Stimulated activated CD4-positive, alpha-beta T cell treated with anti-CD3 and anti-CD28 coated beads, Interleukin-15, amount 100 ng/mL, for 24 hours (primary cell): ENCODE data around the gene HGS.

Experiments
- DNase-seq: peaks from one replicate; pipeline ENCODE4 v3.0.0-alpha.2; 2020

The HGS gene

DNA sequence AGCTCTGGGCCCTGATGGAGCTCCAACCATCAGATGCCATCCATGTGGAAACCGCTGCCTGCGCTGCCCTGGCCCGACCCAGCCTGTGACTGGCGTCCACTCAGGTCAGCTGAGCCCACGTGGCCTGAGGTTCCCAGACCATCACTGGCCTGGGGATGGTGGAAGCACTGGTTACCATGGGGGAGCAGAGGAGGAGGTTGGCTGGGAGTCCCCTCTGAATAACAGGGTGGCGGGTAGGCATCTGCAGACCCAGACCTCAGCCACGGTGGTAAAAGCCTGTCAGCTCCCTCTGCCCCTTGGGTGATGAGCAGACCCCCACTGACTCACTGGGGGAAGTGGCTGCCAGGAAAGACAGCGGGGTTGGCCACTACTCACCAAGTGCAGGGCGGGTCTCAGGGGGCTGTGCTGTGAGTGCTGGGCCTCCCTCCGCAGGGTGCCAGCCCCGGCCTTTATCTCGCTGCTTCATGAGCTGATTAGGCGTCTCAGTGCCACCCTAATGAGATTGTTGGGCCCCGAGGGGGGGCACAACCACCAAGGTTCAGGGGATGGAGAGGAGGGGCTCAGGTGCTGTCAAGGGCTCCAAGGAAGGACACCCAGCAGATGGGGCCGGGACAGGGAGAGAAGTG, 27.6 kb upstream of the HGS start, which contains the start of gene PDE6G:
TSS of gene PDE6G (minus strand) at position 425 of the 626 bp plus-strand sequence. CDS start 3,237 bp downstream, outside the sequence.
- no peak for DNase-seq

DNA sequence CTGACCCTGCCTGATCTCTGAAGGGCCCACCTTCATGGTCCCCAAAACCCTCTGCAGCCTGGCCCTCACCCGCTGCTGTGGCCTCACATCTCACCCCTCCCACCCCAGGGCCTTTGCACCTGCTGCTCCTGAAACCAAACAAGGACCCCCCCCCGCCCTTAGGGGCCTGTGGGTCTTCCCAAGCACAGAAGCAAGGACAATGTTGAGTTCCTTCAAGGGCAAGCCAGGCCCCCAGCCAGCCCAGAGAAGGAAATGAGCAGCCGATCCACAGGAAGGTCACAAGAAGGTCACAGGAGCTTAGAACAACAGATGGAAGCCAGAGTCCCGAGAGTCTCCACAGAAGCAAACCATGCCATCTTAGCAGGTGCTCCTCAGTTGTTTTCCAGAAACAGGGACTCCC, 27.0 kb upstream of the HGS start:
- no peak for DNase-seq

DNA sequence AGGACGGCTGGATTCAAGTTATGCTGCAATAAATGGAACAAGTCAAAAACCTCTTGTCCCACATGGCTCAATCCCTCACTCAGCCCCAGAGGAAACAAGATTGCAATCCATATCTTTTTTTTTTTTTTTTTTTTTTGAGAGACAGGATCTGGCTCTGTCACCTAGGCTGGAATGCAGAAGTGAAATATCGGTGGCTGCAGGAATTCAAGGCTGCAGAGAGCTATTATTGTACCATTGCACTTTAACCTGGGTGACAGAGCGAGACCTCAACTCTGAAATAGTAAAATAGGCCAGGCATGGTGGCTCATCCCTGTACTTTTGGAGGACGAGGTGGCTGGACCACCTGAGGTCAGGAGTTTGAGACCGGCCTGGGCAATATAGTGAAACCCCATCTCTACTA, 24.8 kb upstream of the HGS start:
- no peak for DNase-seq

DNA sequence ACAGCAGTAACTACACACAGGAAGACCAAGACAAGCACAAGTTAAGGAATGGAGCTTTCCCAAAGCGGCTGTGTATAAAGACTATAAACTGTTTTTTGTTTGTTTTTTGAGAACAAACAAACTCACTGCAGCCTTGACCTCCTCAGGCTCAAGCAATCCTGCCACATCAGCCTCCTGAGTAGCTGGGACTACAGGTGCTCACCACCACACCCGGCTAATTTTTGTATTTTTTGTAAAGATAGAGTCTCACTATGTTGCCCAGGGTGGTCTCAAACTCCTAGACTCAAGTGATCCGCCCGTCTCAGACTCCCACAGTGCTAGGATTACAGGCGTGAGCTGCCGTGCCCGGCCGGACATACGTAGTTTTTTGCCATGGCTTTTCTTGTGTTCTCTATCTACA, 23.4 kb upstream of the HGS start:
- no peak for DNase-seq

DNA sequence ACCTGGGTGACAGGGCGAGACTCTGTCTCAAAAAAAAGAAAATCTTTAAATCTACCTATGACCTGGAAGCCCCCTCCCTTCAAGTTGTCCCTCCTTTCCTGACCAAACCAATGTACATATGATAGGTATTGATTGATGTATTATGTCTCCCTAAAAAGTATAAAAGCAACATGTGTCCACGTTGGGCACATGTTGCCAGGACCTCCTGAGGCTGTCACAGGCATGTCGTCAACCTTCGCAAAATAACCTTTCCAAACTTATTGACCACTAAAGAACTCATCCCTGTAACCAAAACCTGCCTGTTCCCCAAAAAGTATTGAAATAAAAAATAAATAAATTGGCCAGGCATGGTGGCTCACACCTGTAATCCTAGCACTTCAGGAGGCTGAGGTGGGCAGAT, 21.8 kb upstream of the HGS start:
- no peak for DNase-seq

DNA sequence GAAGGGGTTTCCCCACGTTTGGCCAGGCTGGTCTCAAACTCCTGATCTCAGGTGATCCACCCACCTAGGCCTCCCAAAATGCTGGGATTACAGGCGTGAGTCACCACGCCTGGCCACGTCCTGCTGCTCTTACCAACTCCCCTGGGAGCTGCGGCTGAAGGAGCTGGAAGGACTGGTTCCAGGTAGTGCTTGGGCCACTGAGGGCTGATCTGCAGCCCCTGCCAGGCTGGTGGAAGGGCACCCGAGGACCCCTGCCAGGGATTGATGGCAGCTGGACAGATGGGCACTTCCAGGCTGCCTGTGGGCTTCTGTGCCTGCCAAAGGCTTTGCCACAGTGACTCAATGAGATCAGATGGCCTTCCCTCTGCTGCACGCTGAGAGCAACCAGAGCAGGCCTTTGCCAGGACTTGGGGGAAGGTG, 19.8 kb upstream of the HGS start:
- peak; percentile 32 for DNase-seq

DNA sequence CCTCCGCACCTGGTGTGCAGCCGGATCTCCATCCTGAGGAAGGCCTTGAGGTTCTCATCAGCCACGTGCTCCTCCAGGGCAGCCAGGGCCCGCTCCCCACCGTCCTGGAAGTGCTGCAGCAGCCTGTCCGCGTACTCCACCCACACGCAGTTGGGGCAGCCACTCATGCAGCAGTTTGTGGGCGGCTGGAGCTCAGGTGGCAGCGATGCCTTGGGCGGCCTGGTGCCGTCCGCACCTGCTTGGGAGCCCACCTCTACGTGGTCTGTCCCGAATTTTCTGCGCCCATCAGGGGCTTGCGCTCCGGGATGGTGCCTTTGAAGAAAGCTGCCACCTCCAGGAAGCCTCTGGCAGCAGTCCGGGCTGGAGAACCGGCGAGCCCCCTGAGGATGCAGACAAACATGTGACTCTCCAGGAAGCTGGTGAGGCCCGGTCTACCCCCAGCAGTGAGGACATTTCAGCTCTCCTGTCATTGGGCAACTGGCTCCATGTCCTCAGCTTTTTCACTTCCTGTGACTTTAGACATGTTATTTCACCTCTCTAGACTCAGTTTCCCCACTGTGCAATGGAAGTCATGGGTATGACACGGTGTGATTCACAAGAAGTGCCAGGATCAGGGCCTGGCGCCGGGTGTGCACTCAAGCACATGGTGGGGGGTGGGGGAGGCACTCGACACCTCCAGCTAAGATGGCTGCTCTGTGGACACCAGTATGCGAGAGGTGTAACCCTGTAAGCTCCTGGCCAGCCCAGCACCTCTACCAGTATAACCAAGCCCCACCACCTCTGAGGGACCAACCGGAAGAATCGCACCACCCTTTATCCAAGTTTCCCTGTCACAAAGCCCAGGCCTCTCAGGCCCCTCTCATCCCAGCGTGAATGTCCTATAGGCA, 18.4 kb upstream of the HGS start:
- peak; percentile 79 for DNase-seq

DNA sequence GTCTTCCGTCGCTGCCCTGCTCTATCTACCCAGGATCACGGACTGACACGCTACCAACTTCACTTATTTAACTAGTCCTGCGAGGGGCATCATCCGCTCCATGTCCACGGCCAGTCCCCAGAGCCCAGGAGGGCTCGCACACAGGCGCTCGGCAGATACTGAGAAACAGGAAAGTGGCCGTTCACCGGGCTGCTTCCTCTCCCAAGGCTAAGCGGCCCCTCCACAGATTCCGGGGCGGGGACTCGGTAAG, 17.8 kb upstream of the HGS start:
- peak; percentile 46 for DNase-seq

DNA sequence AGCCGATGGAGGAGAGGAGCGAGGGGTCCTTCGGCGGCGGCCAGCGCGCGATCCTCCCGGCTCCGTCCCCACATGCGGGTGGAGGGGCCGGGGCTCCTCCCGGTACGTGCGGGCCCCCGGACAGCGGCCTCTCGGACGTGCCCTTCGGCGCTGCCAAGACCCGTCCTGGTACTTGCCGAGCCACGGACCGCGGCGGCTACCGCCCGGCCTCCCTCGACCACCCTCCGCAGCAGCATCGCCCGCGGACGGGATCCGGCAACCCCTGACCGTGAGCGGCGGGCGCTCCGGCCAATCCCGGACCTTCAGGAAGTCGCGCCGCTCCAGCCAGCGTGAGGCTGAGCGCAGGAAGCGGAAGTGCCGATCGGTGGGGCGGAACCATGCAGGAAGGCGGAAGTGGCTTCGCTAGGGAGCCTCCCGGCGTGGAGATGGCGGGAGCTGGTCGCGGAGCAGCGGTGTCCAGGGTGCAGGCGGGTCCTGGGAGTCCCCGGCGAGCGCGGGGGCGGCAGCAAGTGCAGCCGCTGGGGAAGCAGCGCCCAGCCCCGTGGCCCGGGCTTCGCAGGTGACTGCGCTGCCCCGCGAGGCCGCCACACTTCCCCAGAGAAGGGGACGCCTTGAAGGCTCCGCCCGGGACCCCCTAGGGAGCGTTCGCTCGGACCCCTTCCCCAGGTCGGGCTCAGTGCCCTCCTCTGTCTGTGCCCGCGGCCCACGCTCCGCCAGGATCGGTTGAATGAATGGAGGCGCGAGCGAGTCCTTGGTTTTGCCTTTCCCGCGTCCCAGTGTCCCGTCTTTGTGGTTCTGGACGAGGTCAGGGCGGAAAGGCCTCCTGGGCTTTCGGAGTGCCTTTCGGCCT, 17.2 kb upstream of the HGS start, which contains the start of the genes CCDC137 and OXLD1:
TSS of gene CCDC137 (plus strand) at position 396 of the 850 bp plus-strand sequence. CDS start at position 426, 30 bp downstream.
TSS of gene OXLD1 (minus strand) at position 264 of the 850 bp plus-strand sequence. CDS start at position 236, 28 bp downstream.
- DNase-seq = peak; percentile 97

DNA sequence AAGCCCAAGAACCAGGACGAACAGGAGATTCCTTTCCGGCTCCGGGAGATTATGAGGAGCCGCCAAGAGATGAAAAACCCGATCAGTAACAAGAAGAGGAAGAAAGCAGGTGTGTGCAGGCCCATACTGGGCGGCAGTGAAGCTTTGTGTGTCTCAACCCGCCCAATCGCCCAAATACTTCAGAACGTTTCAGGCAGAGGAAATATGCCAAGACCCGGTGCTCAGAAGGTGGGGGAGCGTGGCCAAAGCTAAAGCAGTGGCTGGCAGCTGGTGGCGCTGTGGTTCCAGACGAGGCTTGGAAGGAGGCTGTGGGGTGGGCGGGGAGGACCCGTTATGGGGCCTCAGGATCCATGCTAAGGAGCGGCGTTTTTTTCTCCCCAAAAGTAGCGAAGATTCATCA, 16.1 kb upstream of the HGS start:
- DNase-seq = no peak

DNA sequence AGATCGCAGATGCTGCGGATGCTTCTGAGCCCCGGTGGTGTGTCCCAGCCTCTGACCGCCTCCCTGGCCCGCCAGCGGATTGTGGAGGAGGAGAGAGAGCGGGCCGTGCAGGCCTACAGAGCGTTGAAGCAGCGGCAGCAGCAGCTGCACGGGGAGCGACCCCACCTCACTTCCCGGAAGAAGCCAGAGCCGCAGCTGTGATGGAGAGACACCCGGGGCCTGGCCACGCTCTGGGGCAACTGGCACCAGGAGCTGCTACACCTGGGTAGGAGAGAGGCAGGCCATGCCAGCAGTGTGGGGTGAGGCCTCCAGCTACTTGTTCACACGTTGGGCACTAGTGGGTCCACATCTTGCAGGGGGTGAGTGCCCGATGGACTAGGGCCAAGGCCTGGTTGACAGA, 11.3 kb upstream of the HGS start:
- no peak for DNase-seq

DNA sequence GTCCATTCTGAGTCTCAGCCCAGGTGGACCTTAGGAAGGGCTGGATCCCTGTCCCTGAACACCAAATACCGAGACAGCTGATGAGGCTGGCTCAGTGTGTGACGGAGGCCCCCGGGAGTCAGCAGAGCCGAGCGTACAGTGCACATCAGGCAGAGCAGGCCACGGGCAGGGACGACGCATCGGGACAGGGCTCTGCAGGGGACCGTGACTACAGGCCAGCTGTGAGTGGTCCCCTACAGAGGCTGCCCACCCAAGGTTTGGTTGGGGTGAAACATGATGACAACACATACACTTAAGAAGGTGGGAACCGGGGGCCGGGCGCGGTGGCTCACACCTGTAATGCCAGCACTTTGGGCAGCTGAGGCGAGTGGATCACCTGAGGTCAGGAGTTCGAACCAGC, 10.9 kb upstream of the HGS start:
- DNase-seq = no peak

DNA sequence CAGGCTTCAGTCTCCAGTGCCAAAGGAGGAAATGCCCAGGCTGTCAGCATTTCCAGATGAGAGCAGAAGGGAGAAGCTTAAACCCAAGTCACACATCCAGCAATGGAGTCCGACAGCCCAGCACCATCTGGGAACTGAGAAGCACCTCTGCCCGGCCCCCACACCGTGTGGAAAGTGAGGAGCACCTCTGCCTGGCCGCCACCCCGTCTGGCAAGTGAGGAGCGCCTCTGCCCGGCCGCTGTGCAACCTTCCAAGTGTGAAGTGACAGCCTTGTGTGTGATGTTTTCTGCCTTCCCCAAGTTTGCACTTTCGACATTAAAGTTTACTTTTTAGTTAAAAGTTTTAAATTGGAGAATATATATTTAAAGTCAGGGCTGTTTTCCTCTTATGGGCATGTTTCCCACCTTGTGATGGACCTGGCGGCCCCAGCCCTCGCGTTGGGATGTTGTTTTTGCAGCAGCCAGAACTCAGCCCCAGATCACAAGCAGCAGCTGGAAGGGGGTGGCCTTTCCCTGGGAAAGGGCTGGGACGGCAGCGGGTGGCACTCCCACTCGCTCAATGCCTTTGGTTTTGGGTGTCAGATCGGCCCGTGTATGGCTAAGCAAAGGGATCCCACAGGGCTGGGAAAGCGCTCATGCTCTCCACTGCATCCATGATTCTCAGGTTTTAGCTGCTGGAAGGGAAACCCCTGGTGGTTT, 10.1 kb upstream of the HGS start:
- DNase-seq = no peak

DNA sequence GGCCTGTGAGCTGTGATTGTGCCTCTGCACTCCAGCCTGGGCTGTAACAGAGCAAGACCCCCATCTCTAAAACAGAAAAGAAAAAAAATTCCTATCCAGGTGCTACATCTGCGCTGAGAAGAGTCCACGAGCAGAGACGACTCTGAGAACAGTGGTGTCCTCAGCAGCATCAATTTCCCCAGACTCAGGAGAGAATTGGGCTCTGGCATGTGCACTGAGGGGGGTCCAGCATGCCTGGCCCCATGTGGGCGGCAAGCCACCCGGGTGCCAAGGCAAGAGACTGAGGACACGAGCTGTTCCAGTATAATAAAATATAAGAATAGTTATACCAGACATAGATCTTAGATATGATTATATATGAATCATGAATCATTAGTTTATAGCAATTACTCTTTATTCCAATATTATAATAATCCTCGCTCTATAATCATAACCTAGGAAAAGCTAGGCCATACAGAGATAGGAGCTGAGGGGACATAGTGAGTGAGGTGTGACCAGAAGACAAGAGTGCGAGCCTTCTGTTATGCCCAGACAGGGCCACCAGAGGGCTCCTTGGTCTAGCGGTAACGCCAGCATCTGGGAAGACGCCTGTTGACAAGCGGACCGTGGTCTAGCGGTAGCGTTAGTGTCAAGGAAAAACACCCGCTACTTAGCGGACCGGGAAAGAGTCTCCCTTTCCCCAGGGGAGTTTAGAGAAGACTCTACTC, 8.1 kb upstream of the HGS start:
- peak; percentile 45 for DNase-seq

DNA sequence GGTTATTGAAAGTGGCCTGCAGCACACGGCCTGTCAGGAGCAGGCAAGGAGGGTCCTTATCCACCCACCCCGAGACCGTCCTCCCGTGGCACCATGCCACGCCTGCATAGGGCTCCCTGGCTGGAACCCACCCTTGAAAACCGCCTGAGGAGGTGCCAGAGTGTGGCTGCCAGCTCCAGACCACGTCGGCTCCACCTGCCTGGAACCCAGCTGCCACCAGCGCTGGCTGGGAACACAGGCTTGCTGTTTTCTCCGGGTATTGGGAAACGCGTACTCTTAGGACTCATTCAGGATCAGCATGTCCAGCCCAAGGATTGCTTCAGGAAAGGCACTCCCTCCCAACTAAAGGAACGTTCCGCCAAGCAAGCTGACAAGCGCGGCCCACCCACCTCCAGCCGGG, 6.9 kb upstream of the HGS start:
- DNase-seq = no peak

DNA sequence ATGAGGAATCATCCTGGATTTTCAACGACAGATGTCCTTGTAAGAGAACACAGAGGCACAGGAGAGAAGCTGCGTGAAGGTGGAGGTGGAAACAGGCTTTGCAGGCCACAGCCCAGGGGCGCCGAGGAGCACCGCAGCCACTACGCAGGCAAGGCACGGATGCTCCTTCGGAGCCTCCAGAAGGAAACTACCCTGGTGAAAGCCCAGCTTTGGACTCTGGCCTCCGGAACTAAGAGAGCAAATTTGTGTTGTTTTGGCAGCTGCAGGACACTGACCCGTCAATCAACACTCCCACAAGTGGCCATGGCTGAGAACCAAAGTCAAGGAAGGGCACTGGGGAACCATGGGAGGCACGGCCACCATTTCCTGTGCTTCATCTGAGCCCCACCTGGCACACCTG, 3.7 kb upstream of the HGS start:
- DNase-seq = no peak

DNA sequence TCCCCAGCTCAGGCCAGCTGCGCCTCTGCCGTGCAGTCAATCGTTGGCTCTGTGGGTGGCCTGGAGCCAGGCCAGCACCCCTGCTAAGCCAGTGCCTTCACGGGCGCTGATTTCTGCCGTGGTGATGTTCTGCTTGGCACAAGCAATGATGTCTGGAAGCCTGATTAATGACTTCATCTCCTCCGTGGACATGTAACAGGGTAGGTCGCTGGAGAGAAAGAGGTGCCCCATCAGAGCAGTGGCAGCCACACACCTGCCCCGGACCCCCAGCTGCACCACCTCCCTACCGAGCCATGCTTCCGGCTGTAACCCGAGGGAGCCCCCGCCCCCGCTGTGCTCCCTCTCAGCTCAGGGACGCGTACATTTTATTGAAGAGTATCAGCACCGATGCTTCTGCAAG, 2.1 kb upstream of the HGS start:
- no peak for DNase-seq

DNA sequence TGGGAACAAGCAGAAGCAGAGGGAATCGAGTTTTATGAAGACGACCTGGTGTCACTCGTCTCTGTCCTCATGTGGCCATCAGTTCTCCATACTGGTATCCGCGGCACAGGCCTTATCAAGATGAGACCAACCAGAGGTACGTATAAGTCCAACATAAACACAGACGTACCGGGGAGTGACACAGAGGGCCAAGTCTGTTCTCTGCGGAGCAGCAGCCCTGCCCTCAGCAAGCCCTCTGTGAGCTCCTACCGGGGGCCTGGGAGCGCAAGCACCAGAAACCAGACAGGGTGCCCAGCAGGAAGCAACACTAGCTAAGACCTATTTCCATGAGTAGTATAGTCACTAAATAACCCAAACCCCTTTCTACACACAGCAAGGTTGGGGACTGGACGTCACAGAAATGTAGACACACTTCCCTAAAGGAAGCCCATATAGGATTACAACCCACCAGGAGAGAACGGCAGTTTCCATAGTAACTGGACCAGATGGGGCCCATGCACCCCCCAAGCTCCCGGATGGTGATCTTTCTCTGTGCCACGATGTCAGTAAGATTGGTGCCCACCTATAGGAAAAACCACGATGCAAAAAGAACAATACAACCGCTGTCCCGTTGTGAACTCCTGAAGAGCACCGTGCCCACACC, 1.1 kb upstream of the HGS start:
- DNase-seq = no peak

DNA sequence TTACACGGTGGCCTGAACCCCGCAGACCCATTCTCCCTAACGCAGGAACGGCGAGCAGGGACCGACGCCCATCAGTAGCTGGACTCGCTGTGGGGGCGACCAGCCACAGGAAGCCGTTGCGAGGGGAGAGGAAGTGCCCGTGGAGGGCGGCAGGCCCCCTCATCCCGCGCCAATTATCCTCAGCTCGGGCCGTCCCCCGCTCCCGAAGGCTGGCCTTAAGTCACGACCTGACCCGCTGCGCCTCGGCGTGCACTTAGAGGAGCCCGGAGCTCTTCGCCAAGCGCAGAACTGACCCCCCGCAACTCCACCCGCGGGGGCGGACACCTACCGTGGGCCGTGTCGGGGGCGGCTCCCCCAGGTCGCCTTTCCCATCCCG, 615 bp upstream of the HGS start:
- DNase-seq = no peak

DNA sequence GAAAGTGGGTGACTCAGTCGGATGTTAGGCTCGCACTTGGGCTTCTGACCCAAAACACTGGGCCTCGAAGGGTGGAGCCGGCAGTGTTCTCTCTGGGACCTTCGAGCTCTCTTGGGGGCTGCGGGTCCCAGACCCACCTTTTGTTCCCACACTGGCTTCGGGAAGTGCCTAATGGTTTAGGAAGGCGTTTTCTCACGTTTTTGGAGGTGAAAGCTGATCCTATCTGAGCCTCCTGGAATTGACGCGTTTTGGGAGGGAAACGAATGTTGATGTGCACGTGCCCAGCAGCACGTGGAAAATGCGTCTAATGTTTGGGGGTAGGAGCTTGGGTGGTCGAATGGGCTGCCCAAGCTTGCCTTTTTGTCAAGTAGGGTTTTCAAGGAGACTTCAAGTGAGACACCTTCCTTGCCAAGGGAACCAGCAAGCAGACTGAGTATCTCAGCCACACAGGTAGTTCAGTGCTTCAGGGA, 666 bp downstream of the HGS start:
- no peak for DNase-seq

DNA sequence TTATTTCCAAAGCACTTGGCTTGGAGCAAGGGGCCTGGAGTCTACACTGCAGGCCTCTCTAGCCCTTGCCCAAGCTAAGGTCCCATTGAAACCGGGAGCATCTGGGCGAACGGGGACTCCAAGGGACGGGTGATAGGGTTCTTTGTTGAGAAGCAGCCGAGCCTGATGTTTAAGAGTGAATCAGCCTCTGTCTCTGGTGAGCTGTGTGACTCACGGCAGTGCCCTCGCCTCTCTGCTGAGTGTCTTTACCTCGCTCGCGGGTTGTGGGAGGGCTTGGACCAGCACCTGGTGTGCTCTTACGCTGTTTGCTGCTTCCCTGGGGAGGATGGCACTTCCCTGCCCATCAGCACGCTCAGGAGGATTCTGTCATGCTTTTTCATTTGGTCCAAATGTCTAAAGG, 1.3 kb downstream of the HGS start:
- peak; percentile 74 for DNase-seq

DNA sequence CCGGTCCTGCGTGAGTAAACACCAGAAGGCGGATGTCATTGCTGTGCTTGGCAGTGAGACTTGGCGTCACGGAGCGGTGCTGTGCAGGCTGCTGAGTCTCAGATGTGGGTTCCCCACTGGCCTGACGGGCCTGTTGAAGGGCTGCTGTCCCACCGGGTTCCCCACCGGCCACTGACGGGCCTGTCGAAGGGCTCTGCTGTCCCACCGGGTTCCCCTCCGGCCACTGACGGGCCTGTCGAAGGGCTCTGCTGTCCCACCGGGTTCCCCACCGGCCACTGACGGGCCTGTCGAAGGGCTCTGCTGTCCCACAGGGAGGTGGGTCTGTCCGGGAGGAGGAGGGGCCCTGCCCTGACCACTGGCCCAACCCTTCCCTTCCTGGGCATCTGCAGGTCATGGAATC, 2.8 kb downstream of the HGS start:
- no peak for DNase-seq
